Effector memory CD4-positive, alpha-beta T cell (primary cell): Measurements from ENCODE around the gene AGBL4.

Experiments used
- DNase-seq, 3 donors: peaks; one replicate each; pipeline ENCODE4 v3.0.0-alpha.2; 2020
- H3K27ac ChIP-seq: 2 replicates; pipeline ENCODE4 v1.7.0; 2013; ENCODE audit warnings: mild to moderate bottlenecking, low read length, moderate library complexity; ENCODE audit not compliant: insufficient read depth, poor library complexity, severe bottlenecking
- H3K27me3 ChIP-seq: replicated peaks from 2 replicates; pipeline ENCODE4 v1.7.0; 2013; ENCODE audit warnings: mild to moderate bottlenecking, low read length; ENCODE audit not compliant: insufficient read depth, control insufficient read depth, poor library complexity, severe bottlenecking
- H3K36me3 ChIP-seq: 2 replicates; pipeline ENCODE4 v1.7.0; 2013; ENCODE audit warnings: mild to moderate bottlenecking, low read length, moderate library complexity; ENCODE audit not compliant: control insufficient read depth, insufficient read depth
- H3K4me1 ChIP-seq: 2 replicates; pipeline ENCODE4 v1.7.0; 2013; ENCODE audit warnings: low read length, mild to moderate bottlenecking; ENCODE audit not compliant: control insufficient read depth, insufficient read depth, poor library complexity, severe bottlenecking
- H3K4me3 ChIP-seq: 2 replicates; pipeline ENCODE4 v1.7.0; 2013; ENCODE audit warnings: low read length, low read depth, mild to moderate bottlenecking; ENCODE audit not compliant: insufficient read depth, poor library complexity, severe bottlenecking
- H3K9me3 ChIP-seq: 2 replicates; pipeline ENCODE4 v1.7.0; 2013; ENCODE audit warnings: mild to moderate bottlenecking, low read length, moderate library complexity; ENCODE audit not compliant: control insufficient read depth

Gene AGBL4

GRCh38 chr1:48725341-48726046, 1298.3 kb downstream of the AGBL4 start:
- no peaks in the 10 kb centered on the region for H3K36me3 ChIP-seq
- H3K27ac ChIP-seq: no peak overlapping the region
- no peaks in the 10 kb centered on the region for H3K4me1 ChIP-seq
- H3K4me3 ChIP-seq: no peak overlapping the region
- H3K27me3 ChIP-seq: no peaks in the 10 kb centered on the region
- H3K9me3 ChIP-seq: no peaks in the 10 kb centered on the region
- DNase-seq: no peak

GRCh38 chr1:48720929-48721328, 1302.8 kb downstream of the AGBL4 start:
- Histone ChIP-seq H3K4me1 (no peaks in the 10 kb centered on the region), H3K4me3 (no peak overlapping the region), H3K27ac (no peak overlapping the region), H3K27me3 (no peaks in the 10 kb centered on the region), H3K36me3 (no peaks in the 10 kb centered on the region), H3K9me3 (no peaks in the 10 kb centered on the region)
- DNase-seq: no peak

- Histone ChIP-seq H3K4me3 (no peak overlapping the region), H3K27ac (no peak overlapping the region), H3K9me3 (no peaks in the 10 kb centered on the region), H3K36me3 (no peaks in the 10 kb centered on the region), H3K27me3 (no peaks in the 10 kb centered on the region), H3K4me1 (no peaks in the 10 kb centered on the region)
- no peak for DNase-seq
Measured at GRCh38 chr1:48718705-48719104, 1305.0 kb downstream of the AGBL4 start.

- DNase-seq: no peak
- H3K4me3 ChIP-seq: no peak overlapping the region
- no peak overlapping the region for H3K27ac ChIP-seq
- H3K36me3 ChIP-seq: no peaks in the 10 kb centered on the region
- no peaks in the 10 kb centered on the region for H3K9me3 ChIP-seq
- no peaks in the 10 kb centered on the region for H3K4me1 ChIP-seq
- H3K27me3 ChIP-seq: no peaks in the 10 kb centered on the region
Measured at GRCh38 chr1:48718116-48718630, 1305.6 kb downstream of the AGBL4 start.

GRCh38 chr1:48717082-48717481, 1306.7 kb downstream of the AGBL4 start:
- Histone ChIP-seq H3K4me3 (no peak overlapping the region), H3K4me1 (no peaks in the 10 kb centered on the region), H3K9me3 (no peaks in the 10 kb centered on the region), H3K27me3 (no peaks in the 10 kb centered on the region), H3K36me3 (no peaks in the 10 kb centered on the region), H3K27ac (no peak overlapping the region)
- DNase-seq: no peak

- no peak overlapping the region for H3K4me3 ChIP-seq
- no peak overlapping the region for H3K27ac ChIP-seq
- H3K9me3 ChIP-seq: no peaks in the 10 kb centered on the region
- H3K27me3 ChIP-seq: no peaks in the 10 kb centered on the region
- no peaks in the 10 kb centered on the region for H3K36me3 ChIP-seq
- no peaks in the 10 kb centered on the region for H3K4me1 ChIP-seq
- no peak for DNase-seq
Measured at GRCh38 chr1:48715921-48716320, 1307.8 kb downstream of the AGBL4 start.

GRCh38 chr1:48710915-48711314, 1312.8 kb downstream of the AGBL4 start:
- H3K27ac ChIP-seq: no peak overlapping the region
- H3K27me3 ChIP-seq: no peaks in the 10 kb centered on the region
- no peaks in the 10 kb centered on the region for H3K4me1 ChIP-seq
- H3K36me3 ChIP-seq: no peaks in the 10 kb centered on the region
- H3K4me3 ChIP-seq: no peak overlapping the region
- H3K9me3 ChIP-seq: no peaks in the 10 kb centered on the region
- DNase-seq: no peak

- H3K27me3 ChIP-seq: no peaks in the 10 kb centered on the region
- no peaks in the 10 kb centered on the region for H3K4me1 ChIP-seq
- no peaks in the 10 kb centered on the region for H3K9me3 ChIP-seq
- no peaks in the 10 kb centered on the region for H3K36me3 ChIP-seq
- DNase-seq: no peak
- H3K4me3 ChIP-seq: no peak overlapping the region
- no peak overlapping the region for H3K27ac ChIP-seq
Measured at GRCh38 chr1:48710318-48710717, 1313.4 kb downstream of the AGBL4 start.

- H3K9me3 ChIP-seq: no peaks in the 10 kb centered on the region
- no peak overlapping the region for H3K4me3 ChIP-seq
- H3K27ac ChIP-seq: no peak overlapping the region
- no peak for DNase-seq
- H3K4me1 ChIP-seq: no peaks in the 10 kb centered on the region
- H3K36me3 ChIP-seq: no peaks in the 10 kb centered on the region
- no peaks in the 10 kb centered on the region for H3K27me3 ChIP-seq
Measured at GRCh38 chr1:48704736-48705135, 1319.0 kb downstream of the AGBL4 start.

GRCh38 chr1:48701445-48701844, 1322.3 kb downstream of the AGBL4 start:
- H3K27ac ChIP-seq: no peak overlapping the region
- no peaks in the 10 kb centered on the region for H3K9me3 ChIP-seq
- no peaks in the 10 kb centered on the region for H3K4me1 ChIP-seq
- H3K36me3 ChIP-seq: no peaks in the 10 kb centered on the region
- DNase-seq: no peak
- H3K4me3 ChIP-seq: no peak overlapping the region
- no peaks in the 10 kb centered on the region for H3K27me3 ChIP-seq
